ENCODE measurements around the gene AKR1C2. TPM values are rescaled to one million over a fixed set of nuclear protein-coding genes. Genes with fewer than 3 reads are reported as not detected.
"Not testable (repeated sequence)": the region's sequence is repeated elsewhere in the genome, so short reads cannot be mapped to it uniquely, and the experiment has no call there.

The AKR1C2 gene
- total RNA-seq, 1 donor from 2014 or later, result 0.41 TPM

GRCh38 chr10:5030989-5031388, 27.3 kb upstream of the AKR1C2 start:
- FAIRE-seq (no peak), DNase-seq (ENCODE audit: low read depth) (no peak)
- Mint-ChIP-seq H3K27me3 (ENCODE audit: low read depth, unreplicated experiment) (no peaks in the 10 kb centered on the region), H3K4me3 (ENCODE audit: unreplicated experiment) (no peak overlapping the region), H3K36me3 (ENCODE audit: low read depth, unreplicated experiment) (no peaks in the 10 kb centered on the region), H3K9me3 (ENCODE audit: unreplicated experiment) (peaks cover 13% of the 10 kb centered on the region), H3K27ac (ENCODE audit: unreplicated experiment) (no peak overlapping the region), H3K4me1 (ENCODE audit: low read depth, unreplicated experiment) (peaks cover 3% of the 10 kb centered on the region)
- Histone ChIP-seq H3K27ac (ENCODE audit: low read depth, low read length) (no peak overlapping the region), H3K27me3 (ENCODE audit: insufficient read depth, low read length) (no peaks in the 10 kb centered on the region), H3K36me3 (ENCODE audit: insufficient read depth, low read length) (no peaks in the 10 kb centered on the region), H2AFZ (ENCODE audit: low read depth, low read length) (no peak overlapping the region), H3K9me3 (ENCODE audit: insufficient read depth, low read depth, low read length) (no peaks in the 10 kb centered on the region), H4K20me1 (ENCODE audit: insufficient read depth, low read length) (no peaks in the 10 kb centered on the region), H3K4me3 (ENCODE audit: insufficient read depth, low read depth, low read length) (no peak overlapping the region), H3K4me2 (ENCODE audit: low read length) (no peak overlapping the region), H3K4me1 (ENCODE audit: insufficient read depth, low read length) (no peaks in the 10 kb centered on the region), H3K79me2 (ENCODE audit: insufficient read depth, low read length) (no peaks in the 10 kb centered on the region), H3K9ac (ENCODE audit: low read length) (no peak overlapping the region)
- no peak for TF ChIP-seq EZH2 (IDR thresholded peaks at IDR 0.05; ENCODE audit: insufficient read depth, low read length)
- no peak for TF ChIP-seq CTCF (IDR thresholded peaks at IDR 0.05; ENCODE audit: insufficient read depth, low read depth, low read length)

- H3K4me1 ChIP-seq (ENCODE audit: insufficient read depth, low read length); H3K27me3 ChIP-seq (ENCODE audit: insufficient read depth, low read length); DNase-seq (ENCODE audit: low read depth); H3K4me3 Mint-ChIP-seq (ENCODE audit: unreplicated experiment); H3K27ac Mint-ChIP-seq (ENCODE audit: unreplicated experiment); H3K36me3 ChIP-seq (ENCODE audit: insufficient read depth, low read length); H2AFZ ChIP-seq (ENCODE audit: low read depth, low read length); H3K79me2 ChIP-seq (ENCODE audit: insufficient read depth, low read length); FAIRE-seq; H3K4me2 ChIP-seq (ENCODE audit: low read length); H3K4me1 Mint-ChIP-seq (ENCODE audit: low read depth, unreplicated experiment); H3K27ac ChIP-seq (ENCODE audit: low read depth, low read length); H3K9me3 Mint-ChIP-seq (ENCODE audit: unreplicated experiment); H4K20me1 ChIP-seq (ENCODE audit: insufficient read depth, low read length); H3K27me3 Mint-ChIP-seq (ENCODE audit: low read depth, unreplicated experiment); H3K4me3 ChIP-seq (ENCODE audit: insufficient read depth, low read depth, low read length); H3K36me3 Mint-ChIP-seq (ENCODE audit: low read depth, unreplicated experiment); H3K9ac ChIP-seq (ENCODE audit: low read length); H3K9me3 ChIP-seq (ENCODE audit: insufficient read depth, low read depth, low read length): not testable (repeated sequence)
These were observed 21.8 kb upstream of the AKR1C2 start for GRCh38 chr10:5025461-5025881.

GRCh38 chr10:5023177-5023805, 19.6 kb upstream of the AKR1C2 start:
- FAIRE-seq, result no peak

GRCh38 chr10:5021624-5022290, 18.1 kb upstream of the AKR1C2 start:
- not testable (repeated sequence) for H3K4me1 ChIP-seq (ENCODE audit: insufficient read depth, low read length); DNase-seq (ENCODE audit: low read depth); H3K9me3 ChIP-seq (ENCODE audit: insufficient read depth, low read depth, low read length); FAIRE-seq; H3K27ac Mint-ChIP-seq (ENCODE audit: unreplicated experiment); H3K27me3 Mint-ChIP-seq (ENCODE audit: low read depth, unreplicated experiment); H3K4me3 ChIP-seq (ENCODE audit: insufficient read depth, low read depth, low read length); H2AFZ ChIP-seq (ENCODE audit: low read depth, low read length); H4K20me1 ChIP-seq (ENCODE audit: insufficient read depth, low read length); H3K4me2 ChIP-seq (ENCODE audit: low read length); H3K27me3 ChIP-seq (ENCODE audit: insufficient read depth, low read length); H3K9me3 Mint-ChIP-seq (ENCODE audit: unreplicated experiment); H3K27ac ChIP-seq (ENCODE audit: low read depth, low read length); H3K4me3 Mint-ChIP-seq (ENCODE audit: unreplicated experiment); H3K79me2 ChIP-seq (ENCODE audit: insufficient read depth, low read length); H3K36me3 Mint-ChIP-seq (ENCODE audit: low read depth, unreplicated experiment); H3K36me3 ChIP-seq (ENCODE audit: insufficient read depth, low read length); H3K9ac ChIP-seq (ENCODE audit: low read length); H3K4me1 Mint-ChIP-seq (ENCODE audit: low read depth, unreplicated experiment)

More at GRCh38 chr10:5023177-5023805, 19.6 kb upstream of the AKR1C2 start:
- H3K4me3 ChIP-seq (ENCODE audit: insufficient read depth, low read depth, low read length), result no peak overlapping the region
- no peaks in the 10 kb centered on the region for H3K9me3 ChIP-seq (ENCODE audit: insufficient read depth, low read depth, low read length)
- no peaks in the 10 kb centered on the region for H3K79me2 ChIP-seq (ENCODE audit: insufficient read depth, low read length)
- H4K20me1 ChIP-seq (ENCODE audit: insufficient read depth, low read length), result no peaks in the 10 kb centered on the region
- H3K4me3 Mint-ChIP-seq (ENCODE audit: unreplicated experiment), result no peak overlapping the region
- DNase-seq (ENCODE audit: low read depth), result no peak
- no peaks in the 10 kb centered on the region for H3K4me1 ChIP-seq (ENCODE audit: insufficient read depth, low read length)
- H3K9me3 Mint-ChIP-seq (ENCODE audit: unreplicated experiment), result peaks cover 5% of the 10 kb centered on the region
- H3K4me1 Mint-ChIP-seq (ENCODE audit: low read depth, unreplicated experiment), result peaks cover 10% of the 10 kb centered on the region
- H3K27ac Mint-ChIP-seq (ENCODE audit: unreplicated experiment), result no peak overlapping the region
- no peaks in the 10 kb centered on the region for H3K27me3 ChIP-seq (ENCODE audit: insufficient read depth, low read length)
- no peaks in the 10 kb centered on the region for H3K36me3 ChIP-seq (ENCODE audit: insufficient read depth, low read length)
- TF ChIP-seq EZH2 (IDR thresholded peaks at IDR 0.05; ENCODE audit: insufficient read depth, low read length) (no peak), CTCF (IDR thresholded peaks at IDR 0.05; ENCODE audit: insufficient read depth, low read depth, low read length) (no peak)
- H3K27ac ChIP-seq (ENCODE audit: low read depth, low read length), result no peak overlapping the region
- H3K4me2 ChIP-seq (ENCODE audit: low read length), result no peak overlapping the region
- no peaks in the 10 kb centered on the region for H3K36me3 Mint-ChIP-seq (ENCODE audit: low read depth, unreplicated experiment)
- no peak overlapping the region for H3K9ac ChIP-seq (ENCODE audit: low read length)
- H3K27me3 Mint-ChIP-seq (ENCODE audit: low read depth, unreplicated experiment), result no peaks in the 10 kb centered on the region
- no peak overlapping the region for H2AFZ ChIP-seq (ENCODE audit: low read depth, low read length)
